K562 (cell line): ENCODE data around the gene IL34. TPM values are rescaled to one million over a fixed set of nuclear protein-coding genes. Genes with fewer than 3 reads are reported as not detected.

ENCODE experiments used
- ATAC-seq: fragments of 200-7000 bp; cut with Tn5 transposase; 3 replicates; pipeline ENCODE4 v1.9.1; 2020; ENCODE audit warnings: moderate library complexity
- BruUV-seq: library from RNA; stranded (reverse); fragments of 400-500 nt; replicated peaks from 2 replicates; lab custom pipeline; 2021; lab: Mats Ljungman, UMichigan
- CTCF ChIA-PET: fragments of 300-600 bp; formaldehyde crosslinking; extraction: SDS; loops from one replicate; lab custom pipeline; 2021; ENCODE audit warnings: low intra/inter-chr PET ratio; lab: Yijun Ruan, JAX
- POLR2A ChIA-PET: fragments of 300-600, 350-650 bp; sonication (Branson Sonifier 250); formaldehyde crosslinking; extraction: SDS; loops from one replicate; lab custom pipeline; 2021; ENCODE audit warnings: antibody characterized with exemption, inconsistent platforms; lab: Yijun Ruan, JAX
- DNase-seq, 4 experiments: peaks; one replicate each; pipeline versions ENCODE4 v3.0.0 to v3.0.0-alpha.2; 2011 to 2018; ENCODE audit warnings: low spot score in 3 of 4, mixed read lengths in 3 of 4; ENCODE audit errors: extremely low read depth in 1 of 4
- FAIRE-seq: peaks from 2 replicates; lab custom pipeline; 2011; peaks lifted over from hg19 to GRCh38; lab: Jason Lieb, UNC
- H2AFZ ChIP-seq: 2 replicates; pipeline ENCODE4 v1.6.0; 2011; ENCODE audit warnings: low read depth, low read length, control low read depth, inconsistent platforms
- H3K27ac ChIP-seq: fragments of 200-600 bp; 3 replicates; pipeline ENCODE4 v1.8.0; 2011; ENCODE audit warnings: low read depth, mild to moderate bottlenecking, control low read depth, inconsistent platforms, low read length, moderate library complexity, mixed read lengths; ENCODE audit errors: extremely low read depth
- H3K27me3 ChIP-seq, 2 experiments: fragments of 300-600 bp in 1 of 2; 2 replicates in 1 of 2; 3 replicates in 1 of 2; pipeline versions ENCODE4 v1.6.0 to v1.8.0; 2011; ENCODE audit warnings: inconsistent platforms in 2 of 2, low read length in 2 of 2, mild to moderate bottlenecking in 1 of 2, mixed read lengths in 1 of 2, moderate library complexity in 1 of 2; ENCODE audit not compliant: control insufficient read depth in 2 of 2, insufficient read depth in 2 of 2
- H3K36me3 ChIP-seq: fragments of 300-600 bp; 3 replicates; pipeline ENCODE4 v1.8.0; 2011; ENCODE audit warnings: mild to moderate bottlenecking, low read length, inconsistent platforms; ENCODE audit not compliant: control insufficient read depth, insufficient read depth
- H3K4me1 ChIP-seq, 2 experiments: fragments of 200-600 bp in 1 of 2; replicated peaks in 1 of 2; 2 replicates in 1 of 2; 3 replicates in 1 of 2; pipeline versions ENCODE4 v1.5.1 to v1.8.0; 2011; ENCODE audit warnings: inconsistent platforms in 2 of 2, low read length in 2 of 2, mild to moderate bottlenecking in 1 of 2, mixed read lengths in 1 of 2, moderate library complexity in 1 of 2; ENCODE audit not compliant: control insufficient read depth in 2 of 2, insufficient read depth in 2 of 2
- H3K4me2 ChIP-seq: 2 replicates; pipeline ENCODE4 v1.6.1; 2011; ENCODE audit warnings: low read length, control low read depth, inconsistent platforms, mixed read lengths; ENCODE audit not compliant: insufficient read depth
- H3K4me3 ChIP-seq: fragments of 200-600 bp; sonication (generic), shearing (Covaris generic); 2 replicates; pipeline ENCODE4 v1.5.1; 2016; ENCODE audit warnings: control low read depth, inconsistent platforms
- H3K79me2 ChIP-seq: fragments of 200-600 bp; 3 replicates; pipeline ENCODE4 v1.8.0; 2011; ENCODE audit warnings: low read length, inconsistent platforms; ENCODE audit not compliant: control insufficient read depth, insufficient read depth
- H3K9ac ChIP-seq, 2 experiments: 2 replicates each; pipeline versions ENCODE4 v1.6.0 to v1.6.1; 2011; ENCODE audit warnings: low read depth in 2 of 2, low read length in 2 of 2, control low read depth in 1 of 2, inconsistent platforms in 1 of 2, mild to moderate bottlenecking in 1 of 2, mixed read lengths in 1 of 2; ENCODE audit not compliant: insufficient read depth in 1 of 2
- H3K9me1 ChIP-seq: one replicate; pipeline ENCODE4 v1.6.0; 2011; ENCODE audit warnings: inconsistent platforms, mild to moderate bottlenecking, low read length, moderate library complexity; ENCODE audit not compliant: control insufficient read depth, insufficient read depth
- H3K9me3 ChIP-seq: replicated peaks from 2 replicates; pipeline ENCODE4 v1.5.1; 2011; ENCODE audit warnings: low read depth, low read length, inconsistent platforms; ENCODE audit not compliant: control insufficient read depth, insufficient read depth
- H4K20me1 ChIP-seq: replicated peaks from 2 replicates; pipeline ENCODE4 v1.6.1; 2011; ENCODE audit warnings: low read length, inconsistent platforms, mixed read lengths; ENCODE audit not compliant: control insufficient read depth, insufficient read depth
- BHLHE40 ChIP-seq: IDR thresholded peaks from 2 replicates; pipeline ENCODE4 v1.6.1; 2011; ENCODE audit warnings: low read length, improper control_type of control experiment
- C11orf30 ChIP-seq: fragments of 450-650 bp; IDR thresholded peaks from 2 replicates; pipeline ENCODE4 v1.6.1; 2016; ENCODE audit warnings: low read depth, mild to moderate bottlenecking
- FOS ChIP-seq: IDR thresholded peaks from 3 replicates; pipeline ENCODE4 v1.6.1; 2011; ENCODE audit not compliant: insufficient read length; ENCODE audit errors: extremely low read depth
- GABPB1 ChIP-seq: sonication (generic); formaldehyde crosslinking; IDR thresholded peaks from 2 replicates; pipeline ENCODE4 v1.8.0; 2022; ENCODE audit warnings: mild to moderate bottlenecking, missing genetic modification reagents
- HDAC2 ChIP-seq: fragments of 450-650 bp; IDR thresholded peaks from 2 replicates; pipeline ENCODE4 v1.6.1; 2016; ENCODE audit warnings: mild to moderate bottlenecking
- HINFP ChIP-seq: fragments of 450-650 bp; conservative IDR thresholded peaks from 2 replicates; pipeline ENCODE4 v1.6.1; 2016; ENCODE audit warnings: missing genetic modification characterization, low read depth, mild to moderate bottlenecking, control low read depth, missing compliant biosample characterization
- PCBP1 ChIP-seq: fragments of 200-400 bp; formaldehyde crosslinking; IDR thresholded peaks from 2 replicates; pipeline ENCODE4 v1.6.1; 2018; ENCODE audit warnings: mild to moderate bottlenecking, low read depth, low read length; ENCODE audit not compliant: poor library complexity, severe bottlenecking
- PTRF ChIP-seq: fragments of 450-650 bp; IDR thresholded peaks from 2 replicates; pipeline ENCODE4 v1.6.1; 2016; ENCODE audit warnings: mild to moderate bottlenecking, missing genetic modification characterization, missing compliant biosample characterization
- RBM14 ChIP-seq: fragments of 200-400 bp; formaldehyde crosslinking; IDR thresholded peaks from 2 replicates; pipeline ENCODE4 v1.6.1; 2018; ENCODE audit warnings: low read depth, mild to moderate bottlenecking, low read length, moderate library complexity, borderline replicate concordance; ENCODE audit not compliant: insufficient read depth
- RBM34 ChIP-seq: fragments of 200-400 bp; formaldehyde crosslinking; IDR thresholded peaks from 2 replicates; pipeline ENCODE4 v1.6.1; 2018; ENCODE audit warnings: low read length, borderline replicate concordance; ENCODE audit not compliant: insufficient read depth
- SRSF7 ChIP-seq: fragments of 200-400 bp; formaldehyde crosslinking; optimal IDR thresholded peaks from 2 replicates; pipeline ENCODE3; 2017; ENCODE audit warnings: mild to moderate bottlenecking, low read depth, low read length
- SRSF9 ChIP-seq: fragments of 200-400 bp; formaldehyde crosslinking; IDR thresholded peaks from 2 replicates; pipeline ENCODE4 v1.6.1; 2017; ENCODE audit warnings: low read depth, low read length, borderline replicate concordance
- U2AF2 ChIP-seq: fragments of 200-400 bp; formaldehyde crosslinking; optimal IDR thresholded peaks from 2 replicates; pipeline ENCODE3; 2017; ENCODE audit warnings: low read depth, mild to moderate bottlenecking, low read length
- YBX1 ChIP-seq: fragments of 450-650 bp; IDR thresholded peaks from 2 replicates; pipeline ENCODE4 v1.7.1; 2016; ENCODE audit warnings: mild to moderate bottlenecking
- WGBS: fragments of 100-300 bp; shearing (Covaris generic); methylation state at CpG from one replicate; pipeline ENCODE4 v1.1.6; 2016; ENCODE audit warnings: low coverage, mixed read lengths; ENCODE audit not compliant: insufficient coverage; ENCODE audit errors: missing lambda C conversion rate; 5-methylcytosine and 5-hydroxymethylcytosine counted together
- in situ Hi-C: fragments of 300-500 bp; cut with MboI; formaldehyde crosslinking; loops from 4 replicates; pipeline ENCODE4 v1.15.0; 2018; ENCODE audit warnings: inconsistent platforms, mixed read lengths
- intact Hi-C: fragments of 100-400 bp; cut with micrococcal nuclease; formaldehyde crosslinking; loops from 2 replicates; pipeline ENCODE4 v1.14.2; 2022
- polyA plus RNA-seq, 8 experiments: library from polyadenylated mRNA; depleted of rRNA in 4 of 8; stranded (reverse) in 5 of 8; unstranded in 3 of 8; fragments of >200 nt; fragmentation: Nextera tagmentation in 2 of 8; fragmentation: Illumina TruSeq in 1 of 8; extraction: Ambion mirVana in 2 of 8; extraction: Trizol in 1 of 8; gene quantifications; 2 replicates each; pipeline versions ENCODE4 v1.2.1 to v1.2.3, GENCODE V29; 2011 to 2014; ENCODE audit warnings: inconsistent platforms in 1 of 8, missing spikeins in 1 of 8
- total RNA-seq, 7 experiments: library from RNA; depleted of rRNA in 6 of 7; stranded (reverse); fragments of >200 nt in 6 of 7; fragmentation: Illumina TruSeq in 2 of 7; extraction: Trizol in 2 of 7; gene quantifications; 2 replicates each; pipeline versions ENCODE4 v1.2.1 to v1.2.3, GENCODE V29; 2011 to 2021; ENCODE audit warnings: low replicate concordance in 1 of 7
- TF ChIP-seq, protein P1 (sequence below), 2 experiments: fragments of 150-350 bp in 1 of 2; IDR thresholded peaks; 2 replicates each; pipeline ENCODE4 v1.6.1; 2012 to 2016; ENCODE audit warnings: low read depth in 2 of 2, low read length in 2 of 2, mild to moderate bottlenecking in 1 of 2, moderate library complexity in 1 of 2

Gene IL34
- total and polyA plus RNA-seq, 9 of the 15 experiments (the other 6 are each of a cell fraction or from before 2014, with no cell fraction given): 0.07 to 0.18 (median 0.10) TPM; not detected in 6

GRCh38 chr16:70638814-70639792 lies 7.3 kb upstream of the IL34 start:
- FAIRE-seq: peak; percentile 48
- no peak for TF ChIP-seq RBM34
- no peak for TF ChIP-seq U2AF2
- TF ChIP-seq FOS: no peak
- no peak for TF ChIP-seq HINFP (tag)
- TF ChIP-seq PTRF: no peak
- TF ChIP-seq GABPB1 (CRISPR knock-in tag): no peak
- TF ChIP-seq C11orf30: peak; percentile 53; the same call in 1 of the 2 replicates
- TF ChIP-seq RBM14: no peak
- no peak for TF ChIP-seq HDAC2
- TF ChIP-seq SRSF9: no peak
- no peak for TF ChIP-seq PCBP1
- TF ChIP-seq, protein P1, sequence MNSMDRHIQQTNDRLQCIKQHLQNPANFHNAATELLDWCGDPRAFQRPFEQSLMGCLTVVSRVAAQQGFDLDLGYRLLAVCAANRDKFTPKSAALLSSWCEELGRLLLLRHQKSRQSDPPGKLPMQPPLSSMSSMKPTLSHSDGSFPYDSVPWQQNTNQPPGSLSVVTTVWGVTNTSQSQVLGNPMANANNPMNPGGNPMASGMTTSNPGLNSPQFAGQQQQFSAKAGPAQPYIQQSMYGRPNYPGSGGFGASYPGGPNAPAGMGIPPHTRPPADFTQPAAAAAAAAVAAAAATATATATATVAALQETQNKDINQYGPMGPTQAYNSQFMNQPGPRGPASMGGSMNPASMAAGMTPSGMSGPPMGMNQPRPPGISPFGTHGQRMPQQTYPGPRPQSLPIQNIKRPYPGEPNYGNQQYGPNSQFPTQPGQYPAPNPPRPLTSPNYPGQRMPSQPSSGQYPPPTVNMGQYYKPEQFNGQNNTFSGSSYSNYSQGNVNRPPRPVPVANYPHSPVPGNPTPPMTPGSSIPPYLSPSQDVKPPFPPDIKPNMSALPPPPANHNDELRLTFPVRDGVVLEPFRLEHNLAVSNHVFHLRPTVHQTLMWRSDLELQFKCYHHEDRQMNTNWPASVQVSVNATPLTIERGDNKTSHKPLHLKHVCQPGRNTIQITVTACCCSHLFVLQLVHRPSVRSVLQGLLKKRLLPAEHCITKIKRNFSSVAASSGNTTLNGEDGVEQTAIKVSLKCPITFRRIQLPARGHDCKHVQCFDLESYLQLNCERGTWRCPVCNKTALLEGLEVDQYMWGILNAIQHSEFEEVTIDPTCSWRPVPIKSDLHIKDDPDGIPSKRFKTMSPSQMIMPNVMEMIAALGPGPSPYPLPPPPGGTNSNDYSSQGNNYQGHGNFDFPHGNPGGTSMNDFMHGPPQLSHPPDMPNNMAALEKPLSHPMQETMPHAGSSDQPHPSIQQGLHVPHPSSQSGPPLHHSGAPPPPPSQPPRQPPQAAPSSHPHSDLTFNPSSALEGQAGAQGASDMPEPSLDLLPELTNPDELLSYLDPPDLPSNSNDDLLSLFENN (IDR thresholded peaks at IDR 0.05; ENCODE audit: low read depth in 2 of 2, low read length in 2 of 2): no peak
- no peak for TF ChIP-seq SRSF7
- 0 out of 2 replicates have a peak, but pooled peaks have one; percentile 44 for TF ChIP-seq BHLHE40
- no peak for TF ChIP-seq YBX1

More at GRCh38 chr16:70638814-70639792, 7.3 kb upstream of the IL34 start:
- H4K20me1 ChIP-seq: no peaks in the 10 kb centered on the region
- H2AFZ ChIP-seq: no peak overlapping the region
- H3K27ac ChIP-seq: no peak overlapping the region
- no peaks in the 10 kb centered on the region for H3K4me1 ChIP-seq
- intact Hi-C loops (no loop called here), in situ Hi-C loops (no loop called here)
- ChIA-PET CTCF (no interaction called here), POLR2A (interaction anchor here (0.7 to 0.9 kb wide), 2 partner anchors 12 to 293 kb away, joined by 3 read pairs; partner anchors contain the start of gene DDX19A)
- DNase-seq: no peak
- H3K9ac ChIP-seq: no peak overlapping the region
- H3K9me3 ChIP-seq: no peaks in the 10 kb centered on the region
- H3K4me3 ChIP-seq: no peak overlapping the region
- peak; percentile 53; the same call in 2 of the 3 replicates for ATAC-seq
- 10% methylated on average over 18 of the region's 18 CpGs for WGBS
- no peaks in the 10 kb centered on the region for H3K79me2 ChIP-seq
- peaks cover 3 to 27% of the 10 kb centered on the region in 2 experiments; a peak in 4 of 5 replicates for H3K27me3 ChIP-seq
- no peaks in the 10 kb centered on the region for H3K36me3 ChIP-seq
- H3K9me1 ChIP-seq: no peaks in the 10 kb centered on the region
- BruUV-seq: no TSS peak
- no peak overlapping the region for H3K4me2 ChIP-seq
